DLD1 (cell line): ENCODE data around the gene RLF.

Experiments used
- in situ Hi-C: cut with HindIII; loops from 2 replicates; pipeline ENCODE4 v1.10.0; 2017; ENCODE audit warnings: low sequenced_read_pairs

The RLF gene

GRCh38 chr1:40268211-40268610 is 107.0 kb downstream of the RLF start:
- in situ Hi-C loops = no loop called here

GRCh38 chr1:40270152-40270834 is 109.1 kb downstream of the RLF start:
- in situ Hi-C loops = no loop called here

GRCh38 chr1:40272653-40273213 is 111.5 kb downstream of the RLF start:
- in situ Hi-C loops = no loop called here

- in situ Hi-C loops = no loop called here
Observed at GRCh38 chr1:40273547-40274166, 112.5 kb downstream of the RLF start.

- in situ Hi-C loops = no loop called here
Observed at GRCh38 chr1:40274331-40274730, 113.1 kb downstream of the RLF start.

GRCh38 chr1:40276122-40276521 is 114.9 kb downstream of the RLF start:
- in situ Hi-C loops = no loop called here

GRCh38 chr1:40281853-40282252 is 120.7 kb downstream of the RLF start:
- in situ Hi-C loops = no loop called here
